NT2/D1 (cell line): ENCODE data around the gene STK24.

Experiments used
- DNase-seq: peaks from one replicate; pipeline ENCODE4 v3.0.0-alpha.2; 2011; ENCODE audit warnings: low read depth, low spot score
- H3K27me3 ChIP-seq: 2 replicates; pipeline ENCODE4 v1.6.0; 2011; ENCODE audit warnings: mild to moderate bottlenecking; ENCODE audit not compliant: insufficient read length, insufficient read depth
- H3K36me3 ChIP-seq: 2 replicates; pipeline ENCODE4 v1.6.1; 2011; ENCODE audit warnings: mild to moderate bottlenecking, low read length, mixed read lengths; ENCODE audit not compliant: insufficient read depth, insufficient read length
- H3K4me1 ChIP-seq: 2 replicates; pipeline ENCODE4 v1.5.1; 2011; ENCODE audit not compliant: insufficient read depth, insufficient read length
- H3K4me3 ChIP-seq: 2 replicates; pipeline ENCODE4 v1.5.1; 2011; ENCODE audit warnings: low read depth; ENCODE audit not compliant: insufficient read length
- H3K9ac ChIP-seq: 2 replicates; pipeline ENCODE4 v1.6.0; 2011; ENCODE audit warnings: low read depth; ENCODE audit not compliant: insufficient read length
- H3K9me3 ChIP-seq: 2 replicates; pipeline ENCODE4 v1.5.1; 2011; ENCODE audit warnings: mild to moderate bottlenecking, low read length; ENCODE audit not compliant: insufficient read depth
- SUZ12 ChIP-seq: IDR thresholded peaks from 2 replicates; pipeline ENCODE4 v1.6.1; 2011; ENCODE audit not compliant: insufficient read length, insufficient read depth; ENCODE audit errors: extremely low read depth
- YY1 ChIP-seq: IDR thresholded peaks from 2 replicates; pipeline ENCODE4 v1.6.1; 2011; ENCODE audit not compliant: insufficient read length, insufficient read depth
- ZNF274 ChIP-seq: IDR thresholded peaks from 2 replicates; pipeline ENCODE4 v1.6.1; 2011; ENCODE audit warnings: mild to moderate bottlenecking, low read depth, low read length

The STK24 gene

GRCh38 chr13:98532254-98532653 is 44.7 kb downstream of the STK24 start:
- Histone ChIP-seq H3K36me3 (peaks cover 13% of the 10 kb centered on the region), H3K4me3 (no peak overlapping the region), H3K9me3 (no peaks in the 10 kb centered on the region), H3K27me3 (no peaks in the 10 kb centered on the region), H3K4me1 (peaks cover 13% of the 10 kb centered on the region), H3K9ac (no peak overlapping the region)
- DNase-seq = no peak
- no peak for TF ChIP-seq ZNF274
- TF ChIP-seq SUZ12 = no peak
- no peak for TF ChIP-seq YY1

- H3K9ac ChIP-seq = no peak overlapping the region
- no peaks in the 10 kb centered on the region for H3K27me3 ChIP-seq
- H3K4me1 ChIP-seq = peaks cover 6% of the 10 kb centered on the region
- no peak for DNase-seq
- no peak for TF ChIP-seq ZNF274
- no peak for TF ChIP-seq YY1
- TF ChIP-seq SUZ12 = no peak
- no peaks in the 10 kb centered on the region for H3K9me3 ChIP-seq
- peaks cover 4% of the 10 kb centered on the region for H3K36me3 ChIP-seq
- no peak overlapping the region for H3K4me3 ChIP-seq
These were observed 46.7 kb downstream of the STK24 start for GRCh38 chr13:98530217-98530616.

GRCh38 chr13:98529171-98529570 is 47.7 kb downstream of the STK24 start:
- Histone ChIP-seq H3K9ac (no peak overlapping the region), H3K9me3 (no peaks in the 10 kb centered on the region), H3K36me3 (peaks cover 3% of the 10 kb centered on the region), H3K4me3 (no peak overlapping the region), H3K4me1 (peaks cover 4% of the 10 kb centered on the region), H3K27me3 (no peaks in the 10 kb centered on the region)
- no peak for TF ChIP-seq YY1
- TF ChIP-seq ZNF274 = no peak
- no peak for DNase-seq

GRCh38 chr13:98528663-98529064 is 48.2 kb downstream of the STK24 start:
- no peaks in the 10 kb centered on the region for H3K27me3 ChIP-seq
- TF ChIP-seq YY1 (no peak), SUZ12 (no peak), ZNF274 (no peak)
- DNase-seq = no peak
- H3K9me3 ChIP-seq = no peaks in the 10 kb centered on the region
- no peak overlapping the region for H3K4me3 ChIP-seq
- H3K9ac ChIP-seq = no peak overlapping the region
- H3K36me3 ChIP-seq = no peaks in the 10 kb centered on the region
- peaks cover 4% of the 10 kb centered on the region for H3K4me1 ChIP-seq

GRCh38 chr13:98527526-98527925 is 49.4 kb downstream of the STK24 start:
- Histone ChIP-seq H3K9ac (no peak overlapping the region), H3K36me3 (no peaks in the 10 kb centered on the region), H3K27me3 (no peaks in the 10 kb centered on the region), H3K9me3 (no peaks in the 10 kb centered on the region), H3K4me3 (no peak overlapping the region), H3K4me1 (peaks cover 6% of the 10 kb centered on the region)
- no peak for DNase-seq
- TF ChIP-seq YY1 = no peak
- no peak for TF ChIP-seq SUZ12
- no peak for TF ChIP-seq ZNF274

GRCh38 chr13:98526182-98526512 is 50.8 kb downstream of the STK24 start:
- Histone ChIP-seq H3K4me3 (no peak overlapping the region), H3K9ac (no peak overlapping the region), H3K27me3 (no peaks in the 10 kb centered on the region), H3K4me1 (peaks cover 6% of the 10 kb centered on the region), H3K9me3 (no peaks in the 10 kb centered on the region), H3K36me3 (no peaks in the 10 kb centered on the region)
- no peak for DNase-seq
- TF ChIP-seq YY1 = no peak
- no peak for TF ChIP-seq ZNF274
- no peak for TF ChIP-seq SUZ12

GRCh38 chr13:98525456-98526181 is 51.3 kb downstream of the STK24 start:
- H3K27me3 ChIP-seq = no peaks in the 10 kb centered on the region
- no peak overlapping the region for H3K9ac ChIP-seq
- peaks cover 7% of the 10 kb centered on the region for H3K4me1 ChIP-seq
- no peaks in the 10 kb centered on the region for H3K9me3 ChIP-seq
- H3K4me3 ChIP-seq = no peak overlapping the region
- H3K36me3 ChIP-seq = no peaks in the 10 kb centered on the region
- DNase-seq = no peak
- no peak for TF ChIP-seq YY1
- no peak for TF ChIP-seq SUZ12
- no peak for TF ChIP-seq ZNF274

GRCh38 chr13:98524793-98525192 is 52.1 kb downstream of the STK24 start:
- TF ChIP-seq SUZ12 (no peak), YY1 (no peak), ZNF274 (no peak)
- H3K9me3 ChIP-seq = no peaks in the 10 kb centered on the region
- DNase-seq = no peak
- H3K4me1 ChIP-seq = peaks cover 10% of the 10 kb centered on the region
- H3K27me3 ChIP-seq = no peaks in the 10 kb centered on the region
- no peaks in the 10 kb centered on the region for H3K36me3 ChIP-seq
- no peak overlapping the region for H3K4me3 ChIP-seq
- H3K9ac ChIP-seq = no peak overlapping the region
